Retinal pigment epithelial cell (primary cell): ENCODE results near the gene STARD6.
"Not testable (repeated sequence)": the region's sequence is repeated elsewhere in the genome, so short reads cannot be mapped to it uniquely, and the experiment has no call there.

Experiments
- DNase-seq: peaks from one replicate; pipeline ENCODE4 v3.0.0-alpha.2; 2010; ENCODE audit warnings: low read depth
- H3K4me3 ChIP-seq: 2 replicates; pipeline ENCODE4 v1.5.1; 2011; ENCODE audit warnings: mild to moderate bottlenecking, low read length, control low read depth, moderate library complexity
- CTCF ChIP-seq: conservative IDR thresholded peaks from 2 replicates; pipeline ENCODE4 v1.5.1; 2011; ENCODE audit warnings: low read depth, low read length, control low read depth, inconsistent platforms

The STARD6 gene

GRCh38 chr18:54316071-54316820, 41.4 kb downstream of the STARD6 start:
- no peak for DNase-seq
- TF ChIP-seq CTCF: no peak
- H3K4me3 ChIP-seq: no peak overlapping the region

- not testable (repeated sequence) for DNase-seq, H3K4me3 ChIP-seq
These were observed 48.1 kb downstream of the STARD6 start for GRCh38 chr18:54309564-54309963.

GRCh38 chr18:54303408-54303807, 54.2 kb downstream of the STARD6 start:
- TF ChIP-seq CTCF: no peak
- no peak for DNase-seq
- H3K4me3 ChIP-seq: no peak overlapping the region

GRCh38 chr18:54298991-54299390, 58.7 kb downstream of the STARD6 start:
- H3K4me3 ChIP-seq, DNase-seq: not testable (repeated sequence)

- H3K4me3 ChIP-seq: no peak overlapping the region
- peak; percentile 11 for DNase-seq
- no peak for TF ChIP-seq CTCF
These were observed 61.6 kb downstream of the STARD6 start for GRCh38 chr18:54296062-54296461.

GRCh38 chr18:54294274-54294673, 63.4 kb downstream of the STARD6 start:
- no peak overlapping the region for H3K4me3 ChIP-seq
- DNase-seq: no peak
- TF ChIP-seq CTCF: no peak

- DNase-seq: peak; percentile 57
- no peak overlapping the region for H3K4me3 ChIP-seq
- TF ChIP-seq CTCF: no peak
These were observed 72.5 kb downstream of the STARD6 start for GRCh38 chr18:54284981-54285785.

- no peak for DNase-seq
- no peak for TF ChIP-seq CTCF
- H3K4me3 ChIP-seq: no peak overlapping the region
These were observed 73.1 kb downstream of the STARD6 start for GRCh38 chr18:54284535-54284934.
